ENCODE results near the gene ZBTB43.

DNA sequence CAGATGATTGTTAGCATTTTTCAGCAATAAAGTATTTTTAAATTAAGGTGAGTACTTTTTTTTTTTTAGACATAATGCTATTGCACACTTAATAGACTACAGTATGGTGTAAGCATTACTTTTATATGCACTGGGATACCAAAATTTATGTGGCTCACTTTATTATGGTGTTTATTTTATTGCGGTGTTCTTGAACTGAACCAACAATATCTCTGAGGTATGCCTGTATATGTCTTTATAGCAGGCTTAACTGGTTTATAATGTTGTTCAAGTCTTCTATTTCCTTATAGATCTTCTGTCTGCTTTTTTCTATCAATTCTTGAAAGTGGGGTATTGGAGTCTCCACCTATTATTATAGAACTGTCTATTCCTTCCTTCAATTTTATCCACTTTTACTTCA is 18.0 kb downstream of the ZBTB43 start:
- TF ChIP-seq POLR2AphosphoS5 (IDR thresholded peaks at IDR 0.05; ENCODE audit: borderline replicate concordance, low read depth, low read length) (no peak), EZH2 (IDR thresholded peaks at IDR 0.05) (no peak)
